Mesenchymal stem cell (in vitro differentiated cells and primary cell): ENCODE results near the gene GAP43.
"Not testable (repeated sequence)": the region's sequence is repeated elsewhere in the genome, so short reads cannot be mapped to it uniquely, and the experiment has no call there.

Experiments used
- DNase-seq: peaks from one replicate; pipeline ENCODE4 v3.0.0-alpha.2; 2013
- H2AFZ ChIP-seq: one replicate; pipeline ENCODE4 v1.6.1; 2013; ENCODE audit warnings: low read depth, mild to moderate bottlenecking, control low read depth, inconsistent platforms, low read length, moderate library complexity
- H2AK5ac ChIP-seq: 2 replicates; pipeline ENCODE4 v1.6.1; 2013; ENCODE audit warnings: low read length, moderate library complexity, mild to moderate bottlenecking, inconsistent platforms; ENCODE audit not compliant: severe bottlenecking
- H2BK120ac ChIP-seq: one replicate; pipeline ENCODE4 v1.6.1; 2013; ENCODE audit warnings: low read depth, mild to moderate bottlenecking, inconsistent platforms, low read length, moderate library complexity
- H2BK12ac ChIP-seq, 2 experiments: one replicate each; pipeline ENCODE4 v1.6.1; 2013; ENCODE audit warnings: inconsistent platforms in 2 of 2, low read length in 2 of 2, mild to moderate bottlenecking in 2 of 2, moderate library complexity in 2 of 2, control low read depth in 1 of 2
- H2BK15ac ChIP-seq: one replicate; pipeline ENCODE4 v1.6.1; 2013; ENCODE audit warnings: mild to moderate bottlenecking, low read depth, inconsistent platforms; ENCODE audit not compliant: poor library complexity, severe bottlenecking
- H2BK5ac ChIP-seq: 2 replicates; pipeline ENCODE4 v1.6.1; 2013; ENCODE audit warnings: low read depth, mild to moderate bottlenecking, low read length, control low read depth, inconsistent platforms; ENCODE audit not compliant: poor library complexity, severe bottlenecking
- H3K14ac ChIP-seq, 2 experiments: one replicate each; pipeline ENCODE4 v1.6.1; 2013; ENCODE audit warnings: inconsistent platforms in 2 of 2, low read length in 2 of 2, control low read depth in 1 of 2, mild to moderate bottlenecking in 1 of 2, moderate library complexity in 1 of 2
- H3K18ac ChIP-seq, 2 experiments: one replicate each; pipeline ENCODE4 v1.6.1; 2013; ENCODE audit warnings: inconsistent platforms in 2 of 2, low read length in 2 of 2, control low read depth in 1 of 2, low read depth in 1 of 2, mild to moderate bottlenecking in 1 of 2
- H3K23ac ChIP-seq, 2 experiments: one replicate each; pipeline ENCODE4 v1.6.1; 2013; ENCODE audit warnings: inconsistent platforms in 2 of 2, low read length in 2 of 2, mild to moderate bottlenecking in 2 of 2, moderate library complexity in 2 of 2, control low read depth in 1 of 2
- H3K27ac ChIP-seq: 2 replicates; pipeline ENCODE4 v1.5.1; 2013; ENCODE audit warnings: mild to moderate bottlenecking, moderate library complexity, low read length, control low read depth, inconsistent platforms; ENCODE audit not compliant: poor library complexity, severe bottlenecking
- H3K27me3 ChIP-seq, 2 experiments: 2 replicates each; pipeline versions ENCODE4 v1.6.1 to v1.7.0; 2013; ENCODE audit warnings: low read length in 2 of 2, mild to moderate bottlenecking in 2 of 2, moderate library complexity in 2 of 2, control low read depth in 1 of 2, inconsistent platforms in 1 of 2; ENCODE audit not compliant: control insufficient read depth in 1 of 2, insufficient read depth in 1 of 2
- H3K36me3 ChIP-seq, 2 experiments: 2 replicates each; pipeline versions ENCODE4 v1.6.1 to v1.7.0; 2013; ENCODE audit warnings: low read length in 2 of 2, control low read depth in 1 of 2, inconsistent platforms in 1 of 2, low read depth in 1 of 2, mild to moderate bottlenecking in 1 of 2; ENCODE audit not compliant: insufficient read depth in 2 of 2, control insufficient read depth in 1 of 2
- H3K4ac ChIP-seq, 2 experiments: one replicate each; pipeline ENCODE4 v1.6.1; 2013; ENCODE audit warnings: inconsistent platforms in 2 of 2, low read length in 2 of 2, mild to moderate bottlenecking in 2 of 2, moderate library complexity in 2 of 2, control low read depth in 1 of 2, low read depth in 1 of 2
- H3K4me1 ChIP-seq: 2 replicates; pipeline ENCODE4 v1.6.1; 2013; ENCODE audit warnings: low read depth, low read length, control low read depth; ENCODE audit not compliant: control insufficient read depth, insufficient read depth
- H3K4me2 ChIP-seq: 2 replicates; pipeline ENCODE4 v1.6.1; 2013; ENCODE audit warnings: low read length, mild to moderate bottlenecking, inconsistent platforms; ENCODE audit not compliant: poor library complexity, severe bottlenecking
- H3K4me3 ChIP-seq, 2 experiments: 2 replicates each; pipeline versions ENCODE4 v1.5.1 to v1.7.0; 2013; ENCODE audit warnings: low read length in 2 of 2, mild to moderate bottlenecking in 2 of 2, control low read depth in 1 of 2, low read depth in 1 of 2; ENCODE audit not compliant: insufficient read depth in 1 of 2
- H3K79me1 ChIP-seq: replicated peaks from 2 replicates; pipeline ENCODE4 v1.6.1; 2013; ENCODE audit warnings: mild to moderate bottlenecking, control low read depth, low read length, inconsistent platforms; ENCODE audit not compliant: poor library complexity, severe bottlenecking
- H3K9ac ChIP-seq: 2 replicates; pipeline ENCODE4 v1.7.0; 2013; ENCODE audit warnings: mild to moderate bottlenecking, low read length, moderate library complexity
- H3K9me3 ChIP-seq: 2 replicates; pipeline ENCODE4 v1.7.0; 2013; ENCODE audit warnings: mild to moderate bottlenecking, low read length; ENCODE audit not compliant: control insufficient read depth
- H4K8ac ChIP-seq: one replicate; pipeline ENCODE4 v1.6.1; 2013; ENCODE audit warnings: inconsistent platforms, mild to moderate bottlenecking, low read length, moderate library complexity
- H4K91ac ChIP-seq: one replicate; pipeline ENCODE4 v1.6.1; 2013; ENCODE audit warnings: mild to moderate bottlenecking, low read length, inconsistent platforms
- WGBS: methylation state at CpG from one replicate; pipeline ENCODE4 v1.1.7; 2013; ENCODE audit warnings: mixed read lengths; 5-methylcytosine and 5-hydroxymethylcytosine counted together

The GAP43 gene

DNA sequence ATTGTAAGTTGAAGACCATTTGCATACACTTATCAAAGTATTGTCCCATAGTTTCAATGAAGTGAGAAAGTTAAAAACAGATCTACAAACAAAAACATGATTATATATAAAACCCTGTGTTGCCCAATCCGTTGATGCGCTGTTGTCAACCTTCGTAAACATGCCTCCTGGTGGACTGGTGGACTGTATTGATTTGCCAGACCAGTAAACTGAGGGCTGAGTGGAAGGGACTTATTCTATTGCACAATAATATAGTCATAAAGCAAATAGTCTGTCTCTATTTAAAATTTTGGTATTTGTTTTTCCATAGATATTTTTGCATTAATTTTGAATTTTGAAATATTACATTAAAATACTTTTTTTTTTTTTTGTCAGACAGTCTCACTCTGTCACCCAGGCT lies 102.5 kb downstream of the GAP43 start:
- WGBS, result no CpG with 5 or more reads among the region's 3 CpGs
- Histone ChIP-seq H3K4me2 (no peak overlapping the region), H3K23ac (no peak overlapping the region), H3K4me1 (no peaks in the 10 kb centered on the region), H3K27me3 (no peaks in the 10 kb centered on the region), H2BK120ac (no peak overlapping the region), H2AFZ (no peak overlapping the region), H2BK15ac (no peak overlapping the region), H3K79me1 (no peaks in the 10 kb centered on the region), H4K8ac (no peak overlapping the region), H3K4ac (no peak overlapping the region), H2BK12ac (no peak overlapping the region), H3K18ac (no peak overlapping the region), H3K9ac (no peak overlapping the region), H2BK5ac (no peak overlapping the region), H2AK5ac (no peak overlapping the region), H4K91ac (no peak overlapping the region), H3K27ac (no peak overlapping the region), H3K9me3 (no peaks in the 10 kb centered on the region), H3K4me3 (no peak overlapping the region), H3K36me3 (no peaks in the 10 kb centered on the region), H3K14ac (no peak overlapping the region)
- DNase-seq, result no peak

DNA sequence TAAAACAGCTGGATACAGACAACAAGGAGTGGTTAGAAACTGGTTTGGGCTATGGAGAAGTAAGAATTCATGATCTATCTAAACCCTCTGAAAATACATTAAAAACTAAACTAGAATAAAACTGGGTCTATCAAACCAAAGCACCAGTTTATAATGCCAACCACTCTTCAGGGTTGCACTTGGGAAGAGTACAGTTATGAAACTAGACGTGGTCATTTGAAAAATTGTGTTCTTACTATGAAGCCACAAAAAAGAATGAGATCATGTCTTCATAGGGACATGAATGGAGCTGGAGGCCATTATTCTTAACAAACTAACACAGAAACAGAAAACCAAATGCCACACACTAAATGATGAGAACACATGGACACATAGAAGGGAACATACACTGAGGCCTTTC lies 103.8 kb downstream of the GAP43 start:
- Histone ChIP-seq H3K14ac (no peak overlapping the region), H2AK5ac (no peak overlapping the region), H2BK12ac (no peak overlapping the region), H2AFZ (no peak overlapping the region), H3K9me3 (no peaks in the 10 kb centered on the region), H2BK120ac (no peak overlapping the region), H3K18ac (no peak overlapping the region), H3K4me3 (no peak overlapping the region), H3K23ac (no peak overlapping the region), H2BK15ac (no peak overlapping the region), H2BK5ac (no peak overlapping the region), H3K27ac (no peak overlapping the region), H3K4me1 (no peaks in the 10 kb centered on the region), H3K9ac (no peak overlapping the region), H3K4me2 (no peak overlapping the region), H4K8ac (no peak overlapping the region), H3K27me3 (no peaks in the 10 kb centered on the region), H3K36me3 (no peaks in the 10 kb centered on the region), H3K4ac (no peak overlapping the region), H3K79me1 (no peaks in the 10 kb centered on the region), H4K91ac (no peak overlapping the region)
- DNase-seq, result no peak
- no CpG with 5 or more reads among the region's 1 CpG for WGBS

DNA sequence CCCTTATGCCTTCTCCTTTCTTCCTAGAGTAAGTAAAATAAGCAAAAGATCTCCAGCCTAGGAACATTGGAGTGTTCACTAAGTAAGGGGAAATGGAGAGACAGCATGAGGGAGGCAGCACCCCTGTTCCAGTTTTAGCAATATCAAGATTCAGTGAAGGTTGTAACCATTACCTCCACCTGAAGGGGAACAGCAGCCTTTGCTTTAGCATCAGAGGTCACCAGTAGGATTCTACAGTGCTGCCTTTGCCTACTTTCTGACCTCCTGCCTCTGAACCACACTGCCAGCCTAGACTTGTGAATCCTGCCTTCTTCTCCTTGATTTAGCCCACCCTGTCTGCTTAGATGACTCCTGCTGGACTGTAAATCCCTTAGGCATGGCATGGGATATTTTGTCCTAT lies 104.7 kb downstream of the GAP43 start:
- no peak overlapping the region for H2AK5ac ChIP-seq
- no peak overlapping the region for H4K8ac ChIP-seq
- no peak overlapping the region for H3K4me2 ChIP-seq
- H3K27ac ChIP-seq, result no peak overlapping the region
- no peak overlapping the region for H3K9ac ChIP-seq
- H2BK12ac ChIP-seq, result no peak overlapping the region
- H2BK15ac ChIP-seq, result no peak overlapping the region
- H3K4me1 ChIP-seq, result no peaks in the 10 kb centered on the region
- no peak overlapping the region for H2AFZ ChIP-seq
- no peak overlapping the region for H2BK5ac ChIP-seq
- H3K36me3 ChIP-seq, result no peaks in the 10 kb centered on the region
- no peaks in the 10 kb centered on the region for H3K9me3 ChIP-seq
- H3K23ac ChIP-seq, result no peak overlapping the region
- no peak overlapping the region for H3K14ac ChIP-seq
- no peaks in the 10 kb centered on the region for H3K27me3 ChIP-seq
- H3K4ac ChIP-seq, result no peak overlapping the region
- H3K4me3 ChIP-seq, result no peak overlapping the region
- H4K91ac ChIP-seq, result no peak overlapping the region
- DNase-seq, result no peak
- no peaks in the 10 kb centered on the region for H3K79me1 ChIP-seq
- H2BK120ac ChIP-seq, result no peak overlapping the region
- H3K18ac ChIP-seq, result no peak overlapping the region

DNA sequence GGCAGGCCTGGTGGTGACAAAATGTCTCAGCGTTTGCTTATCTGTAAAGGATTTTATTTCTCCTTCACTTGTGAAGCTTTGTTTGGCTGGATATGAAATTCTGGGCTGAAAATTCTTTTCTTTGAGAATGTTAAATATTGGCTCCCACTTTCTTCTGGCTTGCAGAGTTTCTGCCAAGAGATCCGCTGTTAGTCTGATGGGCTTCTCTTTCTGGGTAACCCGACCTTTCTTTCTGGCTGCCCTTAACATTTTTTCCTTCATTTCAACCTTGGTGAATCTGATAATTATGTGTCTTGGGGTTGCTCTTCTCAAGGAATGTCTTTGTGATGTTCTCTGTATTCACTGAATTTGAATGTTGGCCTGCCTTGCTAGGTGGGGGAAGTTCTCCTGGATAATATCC lies 113.0 kb downstream of the GAP43 start:
- not testable (repeated sequence) for H2BK15ac ChIP-seq, H3K4me1 ChIP-seq, H2BK5ac ChIP-seq, H4K91ac ChIP-seq, H2AK5ac ChIP-seq, H3K4me3 ChIP-seq, H3K27ac ChIP-seq, H3K23ac ChIP-seq, H2BK120ac ChIP-seq, H3K18ac ChIP-seq, H3K9ac ChIP-seq, H3K36me3 ChIP-seq, H3K79me1 ChIP-seq, H2AFZ ChIP-seq, H3K27me3 ChIP-seq, H4K8ac ChIP-seq, H3K4ac ChIP-seq, H2BK12ac ChIP-seq, DNase-seq, H3K4me2 ChIP-seq, H3K14ac ChIP-seq
- H3K9me3 ChIP-seq, result peaks cover 19% of the 10 kb centered on the region
- WGBS, result 100% methylated on average over 2 of the region's 3 CpGs
